Testis (tissue), 3 donors: ENCODE measurements around the gene RDX. TPM values are rescaled to one million over a fixed set of nuclear protein-coding genes. Genes with fewer than 3 reads are reported as not detected.

ENCODE experiments used
- DNase-seq: peaks from one replicate; pipeline ENCODE4 v3.0.0-alpha.2; 2019
- H3K27ac ChIP-seq, 2 donors: fragments of 200-600 bp; sonication (generic); one replicate each; pipeline ENCODE4 v1.5.1; 2019
- H3K27me3 ChIP-seq: fragments of 200-600 bp; sonication (generic); one replicate; pipeline ENCODE4 v1.5.1; 2019
- H3K36me3 ChIP-seq: fragments of 200-600 bp; sonication (generic); one replicate; pipeline ENCODE4 v1.5.1; 2017; ENCODE audit warnings: low read depth; ENCODE audit errors: missing control alignments
- H3K4me1 ChIP-seq: fragments of 200-600 bp; sonication (generic); one replicate; pipeline ENCODE4 v1.5.1; 2019
- H3K4me3 ChIP-seq, 2 donors: fragments of 200-600 bp; sonication (generic); one replicate each; pipeline ENCODE4 v1.5.1; 2017 to 2019
- H3K9me3 ChIP-seq: fragments of 200-600 bp; sonication (generic); one replicate; pipeline ENCODE4 v1.5.1; 2017
- POLR2A ChIP-seq: fragments of 450-650 bp; IDR thresholded peaks from one replicate; pipeline ENCODE4 v1.6.1; 2017; ENCODE audit warnings: antibody characterized with exemption, mild to moderate bottlenecking, moderate library complexity
- WGBS, 2 donors: methylation state at CpG; one replicate each; pipeline ENCODE4 v1.1.5; 2018; 5-methylcytosine and 5-hydroxymethylcytosine counted together
- intact Hi-C: fragments of 100-400 bp; cut with DNase I; formaldehyde crosslinking; loops from one replicate; pipeline ENCODE4 v1.15.1; 2023; ENCODE audit warnings: low total_unique reads
- polyA plus RNA-seq: library from polyadenylated mRNA; stranded (reverse); fragments of 350-450 nt; fragmentation: Illumina TruSeq; extraction: RNeasy Lipid Tissue Mini Kit (QIAGEN cat#74804); gene quantifications from one replicate; pipeline ENCODE4 v1.2.3, GENCODE V29; 2014; ENCODE audit warnings: low read depth, low replicate concordance; ENCODE audit not compliant: insufficient read depth
- total RNA-seq, 2 donors: library from RNA; depleted of rRNA; stranded (reverse); fragments of >200 nt; gene quantifications; one replicate each; pipeline ENCODE4 v1.2.3, GENCODE V29; 2016
- TF ChIP-seq, protein P1 (sequence below), 3 experiments: fragments of 450-650 bp in 2 of 3; fragments of 200-600 bp in 1 of 3; sonication (generic) in 1 of 3; IDR thresholded peaks; one replicate each; pipeline ENCODE4 v1.5.1; 2016 to 2019; ENCODE audit warnings: antibody characterized with exemption in 3 of 3, mild to moderate bottlenecking in 2 of 3, moderate library complexity in 1 of 3

The RDX gene
- total and polyA plus RNA-seq, 3 donors from 2014 or later, result 39.8 to 170 (median 144) TPM

DNA sequence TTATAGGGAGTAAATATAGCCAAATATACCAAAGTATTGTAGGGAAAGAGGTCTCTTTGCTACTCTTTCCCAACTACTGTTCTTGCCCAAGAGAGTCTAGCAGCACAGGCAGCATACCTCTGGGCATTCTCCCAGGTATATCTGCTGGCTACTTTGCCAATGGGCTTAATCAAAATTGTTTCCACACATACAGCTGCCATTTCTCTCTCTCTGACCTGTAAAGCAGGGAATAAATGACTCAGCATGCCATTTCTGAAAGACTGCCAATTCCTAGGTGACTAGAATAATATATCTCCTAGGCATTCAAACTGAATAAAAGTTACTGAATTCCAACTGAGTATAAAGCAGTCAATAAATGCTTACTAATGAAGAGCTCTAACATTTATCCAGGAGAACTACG, 44.6 kb downstream of the RDX start:
- Histone ChIP-seq H3K4me1 (no peaks in the 10 kb centered on the region), H3K4me3 (no peak overlapping the region), H3K36me3 (no peaks in the 10 kb centered on the region), H3K27me3 (no peaks in the 10 kb centered on the region), H3K27ac (no peak overlapping the region), H3K9me3 (no peaks in the 10 kb centered on the region)
- intact Hi-C loops, result no loop called here
- WGBS, 2 donors, result 51 to 58% methylated on average over 1 of the region's 1 CpG
- TF ChIP-seq POLR2A, result no peak
- TF ChIP-seq, protein P1, sequence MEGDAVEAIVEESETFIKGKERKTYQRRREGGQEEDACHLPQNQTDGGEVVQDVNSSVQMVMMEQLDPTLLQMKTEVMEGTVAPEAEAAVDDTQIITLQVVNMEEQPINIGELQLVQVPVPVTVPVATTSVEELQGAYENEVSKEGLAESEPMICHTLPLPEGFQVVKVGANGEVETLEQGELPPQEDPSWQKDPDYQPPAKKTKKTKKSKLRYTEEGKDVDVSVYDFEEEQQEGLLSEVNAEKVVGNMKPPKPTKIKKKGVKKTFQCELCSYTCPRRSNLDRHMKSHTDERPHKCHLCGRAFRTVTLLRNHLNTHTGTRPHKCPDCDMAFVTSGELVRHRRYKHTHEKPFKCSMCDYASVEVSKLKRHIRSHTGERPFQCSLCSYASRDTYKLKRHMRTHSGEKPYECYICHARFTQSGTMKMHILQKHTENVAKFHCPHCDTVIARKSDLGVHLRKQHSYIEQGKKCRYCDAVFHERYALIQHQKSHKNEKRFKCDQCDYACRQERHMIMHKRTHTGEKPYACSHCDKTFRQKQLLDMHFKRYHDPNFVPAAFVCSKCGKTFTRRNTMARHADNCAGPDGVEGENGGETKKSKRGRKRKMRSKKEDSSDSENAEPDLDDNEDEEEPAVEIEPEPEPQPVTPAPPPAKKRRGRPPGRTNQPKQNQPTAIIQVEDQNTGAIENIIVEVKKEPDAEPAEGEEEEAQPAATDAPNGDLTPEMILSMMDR (IDR thresholded peaks at IDR 0.05), result no peak
- no peak for DNase-seq

DNA sequence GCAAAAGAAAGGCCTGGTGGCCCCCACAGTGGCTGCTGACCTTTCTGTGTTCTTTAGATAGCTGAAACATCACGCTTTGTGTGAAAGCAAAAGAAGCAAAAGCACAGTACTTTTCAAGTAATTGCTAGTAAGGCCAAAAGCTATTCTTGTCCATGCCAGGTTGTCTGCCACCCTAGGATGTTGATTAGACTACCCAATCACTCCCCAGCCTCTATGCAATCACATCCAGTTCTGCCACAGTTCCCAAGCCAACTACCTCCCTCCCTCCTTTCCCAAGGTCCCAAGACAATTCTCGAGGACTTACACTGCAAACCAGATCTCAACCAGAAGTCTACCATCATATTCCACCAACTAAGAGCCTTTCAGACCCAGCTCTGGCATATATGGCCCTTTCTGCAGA, 46.2 kb downstream of the RDX start:
- Histone ChIP-seq H3K27ac (no peak overlapping the region), H3K27me3 (no peaks in the 10 kb centered on the region), H3K4me1 (no peaks in the 10 kb centered on the region), H3K4me3 (no peak overlapping the region), H3K36me3 (no peaks in the 10 kb centered on the region), H3K9me3 (no peaks in the 10 kb centered on the region)
- DNase-seq, result no peak
- intact Hi-C loops, result no loop called here
- TF ChIP-seq POLR2A, result no peak
- TF ChIP-seq, protein P1 (IDR thresholded peaks at IDR 0.05), result no peak
- WGBS, 2 donors, result 55 to 56% methylated on average over 2 of the region's 2 CpGs

DNA sequence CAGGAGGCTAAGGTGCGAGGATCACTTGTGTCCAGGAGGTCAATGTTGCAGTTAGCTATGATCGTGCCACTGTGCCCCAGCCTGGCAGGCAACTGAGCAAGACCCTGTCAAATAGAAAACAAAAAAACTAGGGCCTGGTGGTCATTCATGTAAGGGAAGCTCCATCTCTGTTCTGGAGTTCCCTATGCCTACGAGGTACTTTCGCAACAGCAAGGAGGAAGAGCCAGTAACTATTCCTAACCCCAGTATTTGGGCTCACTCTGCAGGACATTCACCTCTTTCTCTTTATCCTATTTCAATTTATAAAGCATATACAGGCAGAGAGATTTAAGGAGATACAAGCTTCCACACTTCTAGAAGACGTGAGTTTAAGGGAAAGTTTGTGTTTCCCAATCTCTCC, 46.6 kb downstream of the RDX start:
- WGBS, 2 donors, result 79 to 86% methylated on average over 5 of the region's 5 CpGs
- Histone ChIP-seq H3K27ac (no peak overlapping the region), H3K4me3 (no peak overlapping the region), H3K27me3 (no peaks in the 10 kb centered on the region), H3K9me3 (no peaks in the 10 kb centered on the region), H3K4me1 (no peaks in the 10 kb centered on the region), H3K36me3 (no peaks in the 10 kb centered on the region)
- intact Hi-C loops, result no loop called here
- no peak for TF ChIP-seq POLR2A
- TF ChIP-seq, protein P1 (IDR thresholded peaks at IDR 0.05), result no peak
- DNase-seq, result no peak

DNA sequence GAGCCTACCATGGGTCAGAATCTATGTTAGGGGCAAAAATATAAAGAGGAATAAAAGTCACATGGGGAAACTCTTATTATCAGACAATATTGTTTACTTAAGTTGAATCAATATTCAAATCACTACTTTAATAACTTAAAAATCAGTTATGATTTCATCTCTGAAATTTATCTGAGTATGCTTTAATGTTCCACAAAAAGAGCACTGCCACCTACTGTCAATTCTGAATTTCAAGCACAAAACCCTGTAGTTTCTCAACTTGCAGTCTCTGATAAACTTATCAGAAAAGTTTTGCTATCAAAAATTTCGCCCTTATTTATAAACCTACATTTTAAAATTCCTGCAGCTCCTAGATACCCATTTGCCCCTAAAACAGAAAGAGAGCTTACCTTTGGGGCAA, 47.3 kb downstream of the RDX start:
- no peak for TF ChIP-seq POLR2A
- TF ChIP-seq, protein P1 (IDR thresholded peaks at IDR 0.05), result no peak
- no peak overlapping the region for H3K4me3 ChIP-seq
- no peaks in the 10 kb centered on the region for H3K9me3 ChIP-seq
- H3K4me1 ChIP-seq, result no peaks in the 10 kb centered on the region
- intact Hi-C loops, result no loop called here
- no peak for DNase-seq
- 65 to 91% methylated on average over 1 of the region's 1 CpG for WGBS, 2 donors
- H3K36me3 ChIP-seq, result no peaks in the 10 kb centered on the region
- H3K27ac ChIP-seq, result no peak overlapping the region
- no peaks in the 10 kb centered on the region for H3K27me3 ChIP-seq

DNA sequence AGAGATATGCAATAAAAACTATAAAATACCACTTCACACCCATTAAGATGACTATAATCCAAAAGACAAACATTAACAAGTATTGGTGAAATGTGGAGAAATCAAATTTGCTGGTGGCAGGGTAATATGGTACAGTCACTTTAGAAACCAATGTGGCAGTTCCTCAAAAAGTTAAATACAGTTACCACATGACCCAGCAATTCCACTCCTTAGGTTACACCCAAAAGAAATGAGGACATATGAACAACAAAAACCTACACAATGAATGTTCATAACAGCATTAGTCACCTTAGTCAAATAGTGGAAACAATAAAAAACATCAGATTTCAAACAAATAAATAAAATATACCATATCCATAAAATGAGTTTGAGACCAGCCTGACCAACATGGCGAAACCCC, 52.6 kb downstream of the RDX start:
- DNase-seq, result no peak

More for the DNA sequence above, 52.6 kb downstream of the RDX start:
- Histone ChIP-seq H3K27ac (no peak overlapping the region), H3K36me3 (no peaks in the 10 kb centered on the region), H3K4me1 (no peaks in the 10 kb centered on the region), H3K27me3 (no peaks in the 10 kb centered on the region), H3K4me3 (no peak overlapping the region), H3K9me3 (no peaks in the 10 kb centered on the region)
- no peak for TF ChIP-seq POLR2A
- TF ChIP-seq, protein P1 (IDR thresholded peaks at IDR 0.05), result no peak
- 100% methylated on average over 1 of the region's 1 CpG for WGBS, 2 donors
- intact Hi-C loops, result no loop called here
